ENCODE measurements around the gene LYL1.
A peak's percentile ranks its signal among the peaks of the same experiment; 100 is the strongest.

The LYL1 gene

GRCh38 chr19:13103581-13104359, 1.1 kb upstream of the LYL1 start:
- Histone ChIP-seq H3K4me1 (ENCODE audit: control insufficient read depth, insufficient read depth, low read length, unreplicated experiment) (peaks cover 9% of the 10 kb centered on the region), H3K79me2 (ENCODE audit: control insufficient read depth, insufficient read depth, low read length, unreplicated experiment) (no peaks in the 10 kb centered on the region), H3K36me3 (ENCODE audit: insufficient read depth, low read length) (no peaks in the 10 kb centered on the region), H3K4me3 (ENCODE audit: low read depth, low read length) (no peak overlapping the region), H3K27me3 (ENCODE audit: insufficient read depth, low read length) (no peaks in the 10 kb centered on the region), H2AFZ (ENCODE audit: low read length, unreplicated experiment) (no peak overlapping the region), H3K27ac (ENCODE audit: low read depth, low read length) (no peak overlapping the region)

- Histone ChIP-seq H3K27ac (ENCODE audit: low read depth, low read length) (no peak overlapping the region), H3K4me3 (ENCODE audit: low read depth, low read length) (peak overlapping the region; percentile 56), H3K27me3 (ENCODE audit: insufficient read depth, low read length) (no peaks in the 10 kb centered on the region), H2AFZ (ENCODE audit: low read length, unreplicated experiment) (peak overlapping the region; percentile 7), H3K4me1 (ENCODE audit: control insufficient read depth, insufficient read depth, low read length, unreplicated experiment) (peaks cover 9% of the 10 kb centered on the region), H3K79me2 (ENCODE audit: control insufficient read depth, insufficient read depth, low read length, unreplicated experiment) (no peaks in the 10 kb centered on the region), H3K36me3 (ENCODE audit: insufficient read depth, low read length) (no peaks in the 10 kb centered on the region)
These were observed 317 bp downstream of the LYL1 start for GRCh38 chr19:13102416-13102665.

GRCh38 chr19:13101590-13102415, 855 bp downstream of the LYL1 start:
- Histone ChIP-seq H3K79me2 (ENCODE audit: control insufficient read depth, insufficient read depth, low read length, unreplicated experiment) (no peaks in the 10 kb centered on the region), H2AFZ (ENCODE audit: low read length, unreplicated experiment) (no peak overlapping the region), H3K4me1 (ENCODE audit: control insufficient read depth, insufficient read depth, low read length, unreplicated experiment) (peaks cover 9% of the 10 kb centered on the region), H3K27ac (ENCODE audit: low read depth, low read length) (no peak overlapping the region), H3K36me3 (ENCODE audit: insufficient read depth, low read length) (no peaks in the 10 kb centered on the region), H3K27me3 (ENCODE audit: insufficient read depth, low read length) (no peaks in the 10 kb centered on the region), H3K4me3 (ENCODE audit: low read depth, low read length) (peak overlapping the region; percentile 56; the same call in 1 of the 2 replicates)

- Histone ChIP-seq H3K27ac (ENCODE audit: low read depth, low read length) (no peak overlapping the region), H3K27me3 (ENCODE audit: insufficient read depth, low read length) (no peaks in the 10 kb centered on the region), H3K4me1 (ENCODE audit: control insufficient read depth, insufficient read depth, low read length, unreplicated experiment) (peaks cover 9% of the 10 kb centered on the region)
These were observed 1.6 kb downstream of the LYL1 start for GRCh38 chr19:13100841-13101589.

GRCh38 chr19:13100031-13100588, 2.5 kb downstream of the LYL1 start:
- Histone ChIP-seq H3K27ac (ENCODE audit: low read depth, low read length) (no peak overlapping the region), H3K79me2 (ENCODE audit: control insufficient read depth, insufficient read depth, low read length, unreplicated experiment) (no peaks in the 10 kb centered on the region)

More at GRCh38 chr19:13100841-13101589, 1.6 kb downstream of the LYL1 start:
- Histone ChIP-seq H3K79me2 (ENCODE audit: control insufficient read depth, insufficient read depth, low read length, unreplicated experiment) (no peaks in the 10 kb centered on the region), H3K4me3 (ENCODE audit: low read depth, low read length) (no peak overlapping the region), H3K36me3 (ENCODE audit: insufficient read depth, low read length) (no peaks in the 10 kb centered on the region), H2AFZ (ENCODE audit: low read length, unreplicated experiment) (no peak overlapping the region)

GRCh38 chr19:13099073-13099999, 3.3 kb downstream of the LYL1 start:
- peaks cover 9% of the 10 kb centered on the region for H3K4me1 ChIP-seq (ENCODE audit: control insufficient read depth, insufficient read depth, low read length, unreplicated experiment)
- H3K27me3 ChIP-seq (ENCODE audit: insufficient read depth, low read length) = no peaks in the 10 kb centered on the region
- no peak overlapping the region for H3K4me3 ChIP-seq (ENCODE audit: low read depth, low read length)
- no peak overlapping the region for H2AFZ ChIP-seq (ENCODE audit: low read length, unreplicated experiment)
- H3K79me2 ChIP-seq (ENCODE audit: control insufficient read depth, insufficient read depth, low read length, unreplicated experiment) = no peaks in the 10 kb centered on the region
- H3K36me3 ChIP-seq (ENCODE audit: insufficient read depth, low read length) = no peaks in the 10 kb centered on the region
- H3K27ac ChIP-seq (ENCODE audit: low read depth, low read length) = no peak overlapping the region

More at GRCh38 chr19:13100031-13100588, 2.5 kb downstream of the LYL1 start:
- Histone ChIP-seq H3K36me3 (ENCODE audit: insufficient read depth, low read length) (no peaks in the 10 kb centered on the region), H2AFZ (ENCODE audit: low read length, unreplicated experiment) (no peak overlapping the region), H3K4me3 (ENCODE audit: low read depth, low read length) (no peak overlapping the region), H3K27me3 (ENCODE audit: insufficient read depth, low read length) (no peaks in the 10 kb centered on the region), H3K4me1 (ENCODE audit: control insufficient read depth, insufficient read depth, low read length, unreplicated experiment) (peaks cover 9% of the 10 kb centered on the region)

- H3K27me3 ChIP-seq (ENCODE audit: insufficient read depth, low read length) = no peaks in the 10 kb centered on the region
- no peak overlapping the region for H3K4me3 ChIP-seq (ENCODE audit: low read depth, low read length)
- H3K27ac ChIP-seq (ENCODE audit: low read depth, low read length) = no peak overlapping the region
- no peak overlapping the region for H2AFZ ChIP-seq (ENCODE audit: low read length, unreplicated experiment)
- H3K79me2 ChIP-seq (ENCODE audit: control insufficient read depth, insufficient read depth, low read length, unreplicated experiment) = no peaks in the 10 kb centered on the region
- H3K4me1 ChIP-seq (ENCODE audit: control insufficient read depth, insufficient read depth, low read length, unreplicated experiment) = peaks cover 9% of the 10 kb centered on the region
- H3K36me3 ChIP-seq (ENCODE audit: insufficient read depth, low read length) = no peaks in the 10 kb centered on the region
These were observed 4.2 kb downstream of the LYL1 start for GRCh38 chr19:13098277-13099072.

GRCh38 chr19:13097463-13098258, 5.0 kb downstream of the LYL1 start:
- Histone ChIP-seq H3K79me2 (ENCODE audit: control insufficient read depth, insufficient read depth, low read length, unreplicated experiment) (no peaks in the 10 kb centered on the region), H3K27me3 (ENCODE audit: insufficient read depth, low read length) (no peaks in the 10 kb centered on the region), H3K27ac (ENCODE audit: low read depth, low read length) (no peak overlapping the region), H3K36me3 (ENCODE audit: insufficient read depth, low read length) (no peaks in the 10 kb centered on the region), H3K4me1 (ENCODE audit: control insufficient read depth, insufficient read depth, low read length, unreplicated experiment) (peaks cover 3% of the 10 kb centered on the region), H2AFZ (ENCODE audit: low read length, unreplicated experiment) (no peak overlapping the region), H3K4me3 (ENCODE audit: low read depth, low read length) (no peak overlapping the region)

GRCh38 chr19:13097033-13097462, 5.6 kb downstream of the LYL1 start:
- Histone ChIP-seq H3K36me3 (ENCODE audit: insufficient read depth, low read length) (no peaks in the 10 kb centered on the region), H3K4me1 (ENCODE audit: control insufficient read depth, insufficient read depth, low read length, unreplicated experiment) (no peaks in the 10 kb centered on the region), H3K79me2 (ENCODE audit: control insufficient read depth, insufficient read depth, low read length, unreplicated experiment) (no peaks in the 10 kb centered on the region), H3K27ac (ENCODE audit: low read depth, low read length) (no peak overlapping the region), H3K4me3 (ENCODE audit: low read depth, low read length) (no peak overlapping the region), H2AFZ (ENCODE audit: low read length, unreplicated experiment) (no peak overlapping the region), H3K27me3 (ENCODE audit: insufficient read depth, low read length) (no peaks in the 10 kb centered on the region)

Data from ACC112 (cell line).